BJ (cell line): ENCODE measurements around the gene KDM4F. TPM values are rescaled to one million over a fixed set of nuclear protein-coding genes. Genes with fewer than 3 reads are reported as not detected.
A peak's percentile ranks its signal among the peaks of the same experiment; 100 is the strongest.

Experiments used
- CTCF ChIA-PET: fragments of 350-600 bp; formaldehyde crosslinking; extraction: SDS; loops from one replicate; lab custom pipeline; 2021; ENCODE audit warnings: antibody characterized with exemption, inconsistent platforms; lab: Yijun Ruan, JAX
- POLR2A ChIA-PET: fragments of 300-600 bp; sonication (Branson Sonifier 250); formaldehyde crosslinking; extraction: SDS; loops from one replicate; lab custom pipeline; 2021; ENCODE audit warnings: antibody characterized with exemption; lab: Charles Lee
- DNase-seq: peaks from one replicate; pipeline ENCODE4 v3.0.0-alpha.2; 2011; ENCODE audit warnings: low read depth
- H3K27me3 ChIP-seq: 2 replicates; pipeline ENCODE4 v1.6.0; 2011; ENCODE audit warnings: low read length; ENCODE audit not compliant: control insufficient read depth, insufficient read depth
- H3K36me3 ChIP-seq: 2 replicates; pipeline ENCODE4 v1.5.1; 2011; ENCODE audit warnings: low read length; ENCODE audit not compliant: control insufficient read depth, insufficient read depth
- H3K4me3 ChIP-seq: 2 replicates; pipeline ENCODE4 v1.5.1; 2011; ENCODE audit warnings: low read depth, mild to moderate bottlenecking, control low read depth, low read length
- CTCF ChIP-seq: IDR thresholded peaks from 2 replicates; pipeline ENCODE4 v1.5.1; 2011; ENCODE audit warnings: low read depth, mild to moderate bottlenecking, control low read depth, inconsistent platforms, low read length, moderate library complexity; ENCODE audit not compliant: insufficient read depth
- polyA plus RNA-seq: library from polyadenylated mRNA; depleted of rRNA; stranded (reverse); fragments of >200 nt; gene quantifications from 2 replicates; pipeline ENCODE4 v1.2.3, GENCODE V29; 2011

Gene KDM4F
- polyA plus RNA-seq, 1 experiment: not detected

GRCh38 chr11:95068549-95068948 is 19.3 kb downstream of the KDM4F start:
- ChIA-PET CTCF (interaction anchor here (0.7 to 11.1 kb wide), 14 partner anchors 12 to 698 kb away, joined by 3 to 128 read pairs (median 4); partner anchors contain the start of gene ENDOD1), POLR2A (interaction anchor here (0.6 kb wide), 1 partner anchor 12 kb away, joined by 3 read pairs; no protein-coding TSS in a partner anchor)
- Histone ChIP-seq H3K4me3 (peak overlapping the region; percentile 62), H3K27me3 (no peaks in the 10 kb centered on the region), H3K36me3 (no peaks in the 10 kb centered on the region)
- peak; percentile 79 for DNase-seq
- no peak for TF ChIP-seq CTCF

GRCh38 chr11:95070471-95070870 is 21.2 kb downstream of the KDM4F start:
- Histone ChIP-seq H3K27me3 (no peaks in the 10 kb centered on the region), H3K4me3 (no peak overlapping the region), H3K36me3 (no peaks in the 10 kb centered on the region)
- TF ChIP-seq CTCF: no peak
- CTCF ChIA-PET: interaction anchor here (1.1 to 11.1 kb wide), 7 partner anchors 10 to 697 kb away, joined by 3 to 128 read pairs (median 10); partner anchors contain the start of genes CWC15, ENDOD1 and KDM4D
- POLR2A ChIA-PET: interaction anchor here (0.6 kb wide), 1 partner anchor 77 kb away, joined by 17 read pairs; no protein-coding TSS in a partner anchor
- no peak for DNase-seq

- DNase-seq: no peak
- TF ChIP-seq CTCF: no peak
- no peak overlapping the region for H3K4me3 ChIP-seq
- CTCF ChIA-PET: interaction anchor here (0.7 to 11.1 kb wide), 6 partner anchors 9 to 692 kb away, joined by 3 to 128 read pairs (median 6); partner anchors contain the start of gene ENDOD1
- H3K27me3 ChIP-seq: no peaks in the 10 kb centered on the region
- POLR2A ChIA-PET: interaction anchor here (0.6 kb wide), 1 partner anchor 489 kb away, joined by 3 read pairs; no protein-coding TSS in a partner anchor
- H3K36me3 ChIP-seq: no peaks in the 10 kb centered on the region
These were observed 23.7 kb downstream of the KDM4F start for GRCh38 chr11:95072948-95073347.

- CTCF ChIA-PET: interaction anchor here (1.1 to 1.8 kb wide), 3 partner anchors 8 to 71 kb away, joined by 3 to 5 read pairs (median 4); partner anchors contain the start of genes ENDOD1 and SRSF8
- TF ChIP-seq CTCF: no peak
- Histone ChIP-seq H3K27me3 (peaks cover 3% of the 10 kb centered on the region), H3K4me3 (no peak overlapping the region), H3K36me3 (no peaks in the 10 kb centered on the region)
- POLR2A ChIA-PET: no interaction called here
- DNase-seq: no peak
These were observed 25.8 kb downstream of the KDM4F start for GRCh38 chr11:95074792-95075563.

- POLR2A ChIA-PET: interaction anchor here (1.3 kb wide), 1 partner anchor 9 kb away, joined by 4 read pairs; no protein-coding TSS in a partner anchor
- CTCF ChIA-PET: interaction anchor here (1.3 to 1.8 kb wide), 4 partner anchors 9 to 629 kb away, joined by 3 to 5 read pairs (median 4); partner anchors contain the start of gene SRSF8
- no peak for TF ChIP-seq CTCF
These were observed 27.2 kb downstream of the KDM4F start for GRCh38 chr11:95076416-95076815.

More at GRCh38 chr11:95076416-95076815, 27.2 kb downstream of the KDM4F start:
- no peaks in the 10 kb centered on the region for H3K36me3 ChIP-seq
- no peak overlapping the region for H3K4me3 ChIP-seq
- no peak for DNase-seq
- H3K27me3 ChIP-seq: peaks cover 3% of the 10 kb centered on the region
